GM19467 (cell line): Measurements from ENCODE around the gene AGBL1.

Experiments used
- ATAC-seq: cut with Tn5 transposase; IDR thresholded peaks from one replicate; pipeline ENCODE4 v1.9.1; 2021; ENCODE audit warnings: mild to moderate bottlenecking, moderate library complexity; ENCODE audit not compliant: unreplicated experiment

The AGBL1 gene

GRCh38 chr15:86231864-86232721 is 152.4 kb downstream of the AGBL1 start:
- no peak for ATAC-seq

GRCh38 chr15:86235667-86236066 is 156.0 kb downstream of the AGBL1 start:
- ATAC-seq, result no peak

GRCh38 chr15:86236356-86237110 is 156.9 kb downstream of the AGBL1 start:
- ATAC-seq, result no peak

- ATAC-seq, result no peak
Measured at GRCh38 chr15:86237111-86237500, 157.4 kb downstream of the AGBL1 start.

- ATAC-seq, result no peak
Measured at GRCh38 chr15:86247249-86247955, 167.7 kb downstream of the AGBL1 start.

- ATAC-seq, result no peak
Measured at GRCh38 chr15:86255247-86255646, 175.6 kb downstream of the AGBL1 start.

- no peak for ATAC-seq
Measured at GRCh38 chr15:86256628-86257027, 177.0 kb downstream of the AGBL1 start.

GRCh38 chr15:86259589-86259988 is 179.9 kb downstream of the AGBL1 start:
- ATAC-seq, result no peak

GRCh38 chr15:86263230-86263629 is 183.6 kb downstream of the AGBL1 start:
- no peak for ATAC-seq

GRCh38 chr15:86266896-86267484 is 187.3 kb downstream of the AGBL1 start:
- ATAC-seq, result no peak

GRCh38 chr15:86267892-86268291 is 188.2 kb downstream of the AGBL1 start:
- no peak for ATAC-seq

GRCh38 chr15:86268558-86268957 is 188.9 kb downstream of the AGBL1 start:
- ATAC-seq, result no peak

- no peak for ATAC-seq
Measured at GRCh38 chr15:86273309-86273708, 193.6 kb downstream of the AGBL1 start.

- ATAC-seq, result no peak
Measured at GRCh38 chr15:86275361-86275760, 195.7 kb downstream of the AGBL1 start.

GRCh38 chr15:86278586-86278985 is 198.9 kb downstream of the AGBL1 start:
- no peak for ATAC-seq

GRCh38 chr15:86284635-86285034 is 205.0 kb downstream of the AGBL1 start:
- no peak for ATAC-seq

- no peak for ATAC-seq
Measured at GRCh38 chr15:86295511-86295910, 215.8 kb downstream of the AGBL1 start.

GRCh38 chr15:86296769-86297168 is 217.1 kb downstream of the AGBL1 start:
- ATAC-seq, result no peak

- no peak for ATAC-seq
Measured at GRCh38 chr15:86300390-86301125, 220.9 kb downstream of the AGBL1 start.

GRCh38 chr15:86311568-86312280 is 232.1 kb downstream of the AGBL1 start:
- no peak for ATAC-seq
